GM21717 (cell line): ENCODE data around the gene CEP170B.

ENCODE experiments used
- ATAC-seq: cut with Tn5 transposase; IDR thresholded peaks from one replicate; pipeline ENCODE4 v1.9.1; 2021; ENCODE audit warnings: mild to moderate bottlenecking, moderate library complexity; ENCODE audit not compliant: unreplicated experiment

Gene CEP170B

DNA sequence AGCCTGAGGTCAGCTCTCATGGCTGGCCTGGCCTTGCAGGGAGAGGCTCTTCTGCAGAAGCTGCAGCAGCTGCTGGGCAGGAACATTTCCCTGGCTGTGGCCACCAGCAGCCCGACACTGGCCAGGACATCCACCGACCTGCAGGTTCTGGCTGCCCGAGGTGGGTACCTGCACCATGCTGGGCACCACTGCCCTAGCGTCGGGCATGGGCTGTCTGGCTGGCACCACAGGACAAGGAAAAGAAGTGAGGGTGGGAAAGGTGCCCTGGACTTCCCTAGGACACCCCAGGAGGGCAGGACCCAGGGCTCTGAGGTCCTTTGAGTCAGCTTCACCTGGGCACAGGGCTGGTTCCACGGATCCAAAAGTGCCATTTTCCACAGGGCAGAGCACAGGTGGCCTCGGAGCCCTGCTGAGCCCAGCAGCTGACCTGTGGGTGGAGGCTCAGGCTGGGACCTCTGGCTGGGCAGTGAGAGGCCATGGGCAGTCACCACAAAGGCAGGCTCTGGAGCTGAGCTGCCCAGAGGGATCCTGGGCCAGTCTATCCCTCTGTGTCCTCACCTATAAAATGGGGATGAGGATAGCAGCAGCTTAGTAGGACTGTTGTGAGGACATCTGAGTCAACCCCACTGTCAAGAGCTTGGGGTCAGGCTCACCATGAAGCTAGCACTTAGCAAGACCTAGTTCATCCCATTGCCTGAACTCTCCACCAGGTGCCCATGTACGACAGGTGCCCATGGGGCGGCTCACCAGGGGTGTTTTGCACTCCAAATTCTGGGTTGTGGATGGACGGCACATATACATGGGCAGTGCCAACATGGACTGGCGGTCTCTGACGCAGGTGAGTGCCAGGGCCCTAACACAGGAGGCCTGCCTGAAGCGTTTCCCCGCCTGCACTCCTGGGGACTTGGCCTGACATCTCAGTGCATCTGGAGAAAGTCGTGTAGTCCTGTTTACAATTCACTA, 64.5 kb downstream of the CEP170B start:
- ATAC-seq, result no peak

GRCh38 chr14:104930526-104931303, 65.6 kb downstream of the CEP170B start:
- ATAC-seq, result no peak

DNA sequence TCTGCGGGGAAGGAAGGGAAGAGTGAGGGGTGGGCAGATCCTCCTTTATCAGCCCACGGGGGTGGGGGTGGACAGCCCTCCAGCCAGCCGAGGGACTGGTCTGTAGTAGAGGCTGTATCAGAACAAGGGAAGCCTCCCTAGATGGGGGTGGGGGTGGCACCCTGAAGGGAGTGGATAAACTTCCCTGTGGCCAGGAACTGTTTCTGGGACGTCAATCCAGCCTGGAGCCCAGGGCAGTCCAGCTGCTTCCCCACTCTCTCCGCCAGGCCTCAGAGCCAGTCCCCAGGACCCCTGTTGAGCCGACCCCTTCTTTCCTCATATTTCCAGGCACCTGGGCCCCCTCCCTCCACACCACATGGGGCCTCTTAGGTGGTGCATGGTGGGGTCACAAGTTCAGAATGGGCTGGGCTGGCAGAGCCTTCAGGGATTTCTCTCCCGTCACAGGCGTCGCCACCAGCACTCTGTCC, 66.3 kb downstream of the CEP170B start:
- no peak for ATAC-seq

- ATAC-seq, result no peak
Observed at GRCh38 chr14:104931771-104932675, 67.0 kb downstream of the CEP170B start.

DNA sequence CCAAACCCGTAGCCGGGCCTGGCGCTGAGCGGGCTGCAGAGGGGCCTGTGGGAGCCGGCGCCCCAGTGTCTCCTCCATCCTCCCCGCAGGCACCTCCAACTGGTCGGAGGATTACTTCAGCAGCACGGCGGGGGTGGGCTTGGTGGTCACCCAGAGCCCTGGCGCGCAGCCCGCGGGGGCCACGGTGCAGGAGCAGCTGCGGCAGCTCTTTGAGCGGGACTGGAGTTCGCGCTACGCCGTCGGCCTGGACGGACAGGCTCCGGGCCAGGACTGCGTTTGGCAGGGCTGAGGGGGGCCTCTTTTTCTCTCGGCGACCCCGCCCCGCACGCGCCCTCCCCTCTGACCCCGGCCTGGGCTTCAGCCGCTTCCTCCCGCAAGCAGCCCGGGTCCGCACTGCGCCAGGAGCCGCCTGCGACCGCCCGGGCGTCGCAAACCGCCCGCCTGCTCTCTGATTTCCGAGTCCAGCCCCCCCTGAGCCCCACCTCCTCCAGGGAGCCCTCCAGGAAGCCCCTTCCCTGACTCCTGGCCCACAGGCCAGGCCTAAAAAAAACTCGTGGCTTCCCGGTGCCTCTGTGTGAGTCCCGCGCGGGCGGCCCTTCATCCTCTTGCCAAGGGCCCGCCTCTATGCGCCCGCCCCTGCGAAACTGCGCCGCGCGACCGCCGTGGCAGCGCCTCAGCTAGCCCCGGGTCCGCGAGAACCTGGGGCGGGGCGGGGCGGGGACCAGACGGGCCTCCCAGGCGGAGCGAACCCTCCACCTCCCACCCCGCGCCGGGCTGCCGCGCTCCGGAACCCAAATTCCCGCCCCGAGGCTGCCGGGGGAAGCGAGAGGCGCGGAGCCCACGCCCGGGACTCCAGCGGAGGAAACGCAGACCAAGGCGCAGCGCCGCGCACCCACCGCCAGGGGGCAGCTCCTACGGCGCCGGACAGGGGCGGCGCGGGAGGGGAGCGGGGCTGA, 67.9 kb downstream of the CEP170B start:
- ATAC-seq, result no peak

- ATAC-seq, result no peak
Observed at GRCh38 chr14:104933746-104934733, 69.0 kb downstream of the CEP170B start.

GRCh38 chr14:104935026-104935650, 70.1 kb downstream of the CEP170B start:
- ATAC-seq, result no peak

GRCh38 chr14:104935955-104936354, 70.9 kb downstream of the CEP170B start:
- ATAC-seq, result no peak

- ATAC-seq, result no peak
Observed at GRCh38 chr14:104936361-104937155, 71.5 kb downstream of the CEP170B start.

DNA sequence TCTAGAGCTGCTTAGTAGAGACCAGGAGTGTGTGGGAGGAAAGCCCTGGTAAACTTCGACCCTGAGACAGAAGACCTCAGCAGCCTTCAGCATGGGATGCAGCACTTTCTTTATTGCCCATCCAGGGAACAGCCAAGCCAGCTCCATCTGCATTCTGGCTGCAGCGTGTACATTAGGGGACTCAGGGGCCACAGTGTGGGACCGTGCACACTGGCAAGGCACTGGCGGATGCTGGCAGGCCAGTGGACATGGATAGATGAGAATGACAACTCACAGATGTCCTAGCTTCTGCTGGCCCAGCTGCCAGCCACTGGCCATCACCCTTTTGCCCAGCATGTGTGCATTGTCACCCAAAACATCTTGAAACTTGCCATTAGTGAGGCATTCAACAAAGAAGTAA, 72.1 kb downstream of the CEP170B start:
- no peak for ATAC-seq

- no peak for ATAC-seq
Observed at GRCh38 chr14:104937694-104938365, 72.8 kb downstream of the CEP170B start.

DNA sequence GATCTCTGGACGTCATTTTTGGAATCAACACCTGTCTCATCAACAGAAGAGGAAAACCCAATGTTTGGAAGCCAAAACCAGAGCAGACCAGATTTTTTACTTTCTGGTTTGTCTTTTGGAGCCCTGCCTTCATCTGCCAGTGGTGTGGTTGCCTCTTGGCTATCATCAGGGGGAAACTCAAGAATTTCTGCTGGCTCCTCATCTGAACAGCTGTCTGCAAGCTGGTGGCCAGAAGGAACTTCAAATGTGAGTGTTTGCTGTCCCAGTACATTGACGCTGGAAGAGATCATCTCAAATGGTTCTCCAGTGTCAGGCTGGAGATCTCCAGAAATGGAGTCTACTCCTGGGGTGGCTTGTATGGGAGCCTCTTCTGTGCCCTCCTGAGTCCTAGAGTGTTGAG, 73.4 kb downstream of the CEP170B start:
- ATAC-seq, result no peak

DNA sequence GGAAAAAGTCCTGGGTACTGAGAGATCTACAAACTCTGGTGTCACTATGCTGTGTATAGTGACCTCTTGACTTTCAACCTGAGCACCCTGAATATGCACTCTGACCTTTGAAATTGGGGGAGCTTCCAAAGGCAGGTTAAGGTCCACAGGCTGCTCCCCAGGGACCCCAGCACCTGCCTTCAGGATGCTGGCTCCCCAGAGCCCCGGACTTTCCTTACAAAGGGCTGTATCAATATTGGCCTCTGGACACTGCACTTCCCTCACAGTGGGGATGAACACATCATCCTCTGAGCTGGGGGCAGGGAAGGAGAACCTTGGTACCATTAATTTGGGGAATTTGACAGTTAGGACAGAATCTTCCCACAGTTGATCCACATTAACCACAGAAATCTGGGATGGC, 73.9 kb downstream of the CEP170B start:
- ATAC-seq, result no peak

DNA sequence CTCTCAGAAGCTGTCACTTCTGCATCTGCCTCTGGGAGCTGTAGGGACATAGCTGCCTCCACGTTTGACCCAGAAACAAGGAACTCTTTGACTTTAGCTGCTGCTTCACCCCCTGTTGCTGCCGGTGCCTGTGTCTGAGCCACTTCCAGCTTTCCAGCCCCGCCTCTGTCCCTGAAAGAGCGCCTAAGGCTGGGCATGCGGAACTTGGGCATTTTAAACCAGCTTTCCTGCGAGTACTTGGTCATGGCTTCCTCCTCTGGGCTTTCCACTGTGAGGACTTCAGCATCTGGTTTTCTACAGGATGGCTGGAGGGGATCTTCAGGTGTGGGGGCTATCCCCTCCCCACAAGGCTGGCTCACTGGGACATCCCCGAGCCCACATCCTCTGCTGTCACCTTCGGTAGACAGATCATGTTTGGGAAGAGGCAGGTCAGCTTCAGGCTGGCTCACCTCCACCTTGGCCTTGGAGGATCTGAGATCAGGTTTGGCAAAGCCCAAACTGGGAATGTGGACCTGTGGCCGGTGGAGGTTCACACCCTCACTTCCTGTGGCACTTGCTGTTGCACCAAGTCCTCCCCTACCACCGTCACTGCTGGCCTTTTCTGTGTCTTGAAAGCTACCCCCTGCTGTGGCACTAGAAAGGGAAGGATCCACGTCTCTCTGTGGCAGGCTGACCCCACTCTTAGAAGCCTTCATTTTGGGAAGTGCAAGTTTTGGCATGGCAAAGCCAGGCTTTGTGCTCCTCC, 74.8 kb downstream of the CEP170B start:
- no peak for ATAC-seq

GRCh38 chr14:104940526-104941150, 75.6 kb downstream of the CEP170B start:
- no peak for ATAC-seq
